Measurements from ENCODE around the gene OLAH.

Gene OLAH

DNA sequence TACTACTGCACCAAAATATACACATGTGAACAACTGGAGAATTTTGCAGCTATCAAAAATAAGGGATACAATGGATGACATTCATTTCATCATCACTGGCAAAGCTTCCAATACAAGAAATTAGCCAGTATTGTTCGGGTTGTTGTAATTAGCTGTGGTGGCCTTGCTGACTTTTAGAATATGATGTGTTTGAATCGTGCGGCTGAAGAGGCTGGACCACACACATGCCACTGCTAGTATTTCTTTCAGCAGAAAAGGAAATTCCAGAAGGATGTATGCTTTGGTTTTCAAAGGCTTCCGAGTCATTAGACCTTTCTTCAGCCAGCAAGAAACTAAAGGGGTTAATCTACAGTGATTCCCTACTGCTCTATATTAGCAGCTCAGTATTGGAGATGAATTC, 70.0 kb downstream of the OLAH start:
- TF ChIP-seq, protein P1, sequence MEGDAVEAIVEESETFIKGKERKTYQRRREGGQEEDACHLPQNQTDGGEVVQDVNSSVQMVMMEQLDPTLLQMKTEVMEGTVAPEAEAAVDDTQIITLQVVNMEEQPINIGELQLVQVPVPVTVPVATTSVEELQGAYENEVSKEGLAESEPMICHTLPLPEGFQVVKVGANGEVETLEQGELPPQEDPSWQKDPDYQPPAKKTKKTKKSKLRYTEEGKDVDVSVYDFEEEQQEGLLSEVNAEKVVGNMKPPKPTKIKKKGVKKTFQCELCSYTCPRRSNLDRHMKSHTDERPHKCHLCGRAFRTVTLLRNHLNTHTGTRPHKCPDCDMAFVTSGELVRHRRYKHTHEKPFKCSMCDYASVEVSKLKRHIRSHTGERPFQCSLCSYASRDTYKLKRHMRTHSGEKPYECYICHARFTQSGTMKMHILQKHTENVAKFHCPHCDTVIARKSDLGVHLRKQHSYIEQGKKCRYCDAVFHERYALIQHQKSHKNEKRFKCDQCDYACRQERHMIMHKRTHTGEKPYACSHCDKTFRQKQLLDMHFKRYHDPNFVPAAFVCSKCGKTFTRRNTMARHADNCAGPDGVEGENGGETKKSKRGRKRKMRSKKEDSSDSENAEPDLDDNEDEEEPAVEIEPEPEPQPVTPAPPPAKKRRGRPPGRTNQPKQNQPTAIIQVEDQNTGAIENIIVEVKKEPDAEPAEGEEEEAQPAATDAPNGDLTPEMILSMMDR (conservative IDR thresholded peaks at IDR 0.05), result no peak
- H3K27ac ChIP-seq, result no peak overlapping the region

DNA sequence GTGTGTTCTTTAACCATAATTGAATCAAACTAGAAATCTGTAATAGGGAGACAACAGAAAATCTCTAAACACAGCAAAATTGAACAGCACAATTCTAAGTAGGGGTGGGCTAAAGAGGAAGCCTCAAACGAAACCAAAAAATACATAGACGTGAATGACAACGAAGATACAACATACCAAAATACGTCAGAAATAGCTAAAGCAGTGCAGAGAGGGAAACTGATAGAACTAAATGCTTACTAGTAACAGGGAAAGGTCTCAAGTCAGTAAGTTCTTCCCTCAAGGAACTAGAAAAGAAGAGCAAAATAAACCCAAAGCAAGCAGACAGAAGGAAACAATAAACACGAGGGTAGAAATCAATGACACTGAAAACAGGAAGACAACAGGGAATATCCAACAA, 72.5 kb downstream of the OLAH start:
- TF ChIP-seq ZFX (IDR thresholded peaks at IDR 0.05), result no peak
- TF ChIP-seq, protein P1 (conservative IDR thresholded peaks at IDR 0.05), result no peak
- H3K27ac ChIP-seq, result no peak overlapping the region

DNA sequence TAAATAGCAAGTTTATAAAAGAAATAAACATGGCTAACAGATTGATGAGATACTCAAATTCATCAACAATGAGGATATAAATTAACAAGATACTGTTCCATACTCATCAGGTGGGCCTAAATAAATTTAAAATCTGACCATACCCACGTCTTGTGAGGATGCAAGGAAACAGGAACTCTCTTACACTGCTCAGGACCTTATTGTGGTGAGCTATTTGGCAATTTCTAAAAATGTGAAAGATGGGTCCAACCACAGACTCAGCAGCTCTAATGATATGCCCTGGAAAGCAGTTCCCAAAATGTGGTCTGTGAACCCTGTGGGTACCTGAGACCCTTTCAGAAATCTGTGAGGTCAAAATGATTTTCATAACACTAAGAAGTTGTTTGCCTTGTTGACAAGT, 74.9 kb downstream of the OLAH start:
- H3K27ac ChIP-seq, result no peak overlapping the region
- TF ChIP-seq, protein P1 (conservative IDR thresholded peaks at IDR 0.05), result no peak
- TF ChIP-seq ZFX (IDR thresholded peaks at IDR 0.05), result no peak

DNA sequence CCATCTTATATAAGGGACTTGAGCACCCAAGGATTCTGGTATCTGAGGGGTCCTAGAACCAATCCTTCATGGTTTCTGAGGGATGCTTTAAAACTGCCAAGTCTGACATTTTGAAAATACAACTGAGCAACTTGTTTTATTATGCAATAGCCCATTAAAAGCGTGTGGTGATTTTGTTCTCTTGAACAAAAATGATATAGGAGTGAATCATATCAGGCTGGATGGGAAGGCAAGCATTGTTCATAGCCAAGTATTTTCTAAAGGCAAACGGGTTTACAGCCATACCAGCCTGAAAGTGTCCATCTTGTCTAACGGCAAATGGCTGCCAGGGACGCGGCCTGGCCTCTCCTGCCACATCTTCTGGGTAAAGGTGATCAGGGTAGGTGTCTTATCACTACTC, 76.8 kb downstream of the OLAH start:
- no peak overlapping the region for H3K27ac ChIP-seq

DNA sequence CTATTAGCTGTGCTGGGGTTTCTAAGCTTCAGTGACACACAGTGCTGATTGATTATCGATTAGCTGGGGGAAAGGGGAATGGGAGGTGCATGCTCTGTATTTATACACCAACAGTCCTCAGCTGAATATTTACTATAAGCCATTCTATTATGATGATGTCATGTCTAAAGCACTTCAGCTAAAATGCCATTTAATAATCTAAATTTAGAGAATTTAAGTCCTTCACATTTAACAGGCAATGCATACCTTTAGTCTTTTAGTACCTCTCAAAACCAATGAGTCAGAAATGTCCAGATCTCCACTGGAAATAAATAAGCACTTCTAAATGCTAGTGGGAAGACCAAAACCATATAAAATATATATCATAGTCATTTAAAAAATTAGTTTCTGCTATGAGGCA, 78.0 kb downstream of the OLAH start:
- H3K27ac ChIP-seq, result no peak overlapping the region
- TF ChIP-seq ZFX (IDR thresholded peaks at IDR 0.05), result no peak
- TF ChIP-seq, protein P1 (conservative IDR thresholded peaks at IDR 0.05), result no peak

More for the DNA sequence above, 76.8 kb downstream of the OLAH start:
- TF ChIP-seq, protein P1 (conservative IDR thresholded peaks at IDR 0.05), result no peak
- TF ChIP-seq ZFX (IDR thresholded peaks at IDR 0.05), result no peak

DNA sequence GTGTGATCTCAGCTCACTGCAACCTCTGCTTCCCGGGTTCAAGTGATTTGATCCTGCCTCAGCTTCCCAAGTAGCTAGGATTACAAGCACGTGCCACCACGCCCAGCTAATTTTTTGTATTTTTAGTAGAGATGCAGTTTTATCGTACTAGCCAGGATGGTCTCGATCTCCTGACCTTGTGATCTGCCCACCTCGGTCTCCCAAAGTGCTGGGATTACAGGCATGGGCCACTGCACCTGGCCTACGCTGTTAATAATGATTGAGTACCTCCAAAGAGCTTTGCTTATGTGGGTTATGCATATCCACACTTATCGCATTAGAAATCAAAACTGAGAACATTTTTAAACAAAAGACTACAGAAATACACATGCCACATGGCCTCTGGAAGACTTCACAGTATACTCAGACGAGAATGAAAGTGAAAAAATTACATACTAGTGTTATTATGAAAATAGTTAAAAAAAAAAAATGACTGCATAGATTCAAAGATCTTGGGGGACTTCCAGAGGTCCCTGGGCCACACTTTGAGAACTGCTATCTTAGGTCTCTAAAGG, 78.8 kb downstream of the OLAH start:
- TF ChIP-seq ZFX (IDR thresholded peaks at IDR 0.05), result no peak
- TF ChIP-seq, protein P1 (conservative IDR thresholded peaks at IDR 0.05), result no peak

More for the DNA sequence above, 78.8 kb downstream of the OLAH start:
- H3K27ac ChIP-seq, result peak overlapping the region; percentile 19; the same call in 1 of the 2 replicates

Data from C4-2B (cell line).